CD14-positive monocyte (primary cell): ENCODE measurements around the gene SMNDC1. TPM values are rescaled to one million over a fixed set of nuclear protein-coding genes. Genes with fewer than 3 reads are reported as not detected.

Experiments used
- DNase-seq, 3 donors: peaks; one replicate each; pipeline ENCODE4 v3.0.0-alpha.2; 2011 to 2022
- H2AFZ ChIP-seq: 2 replicates; pipeline ENCODE4 v1.6.0; 2012; ENCODE audit warnings: mild to moderate bottlenecking, low read depth, low read length, inconsistent platforms; ENCODE audit not compliant: insufficient read depth, poor library complexity, severe bottlenecking
- H3K27ac ChIP-seq, 2 donors: 1 replicate in 1 of 2; 2 replicates in 1 of 2; pipeline ENCODE4 v1.5.1; 2012 to 2013; ENCODE audit warnings: low read length in 2 of 2, control low read depth in 1 of 2, inconsistent platforms in 1 of 2, low read depth in 1 of 2, mild to moderate bottlenecking in 1 of 2
- H3K27me3 ChIP-seq, 2 donors: one replicate each; pipeline versions ENCODE4 v1.6.0 to v1.6.1; 2011 to 2013; ENCODE audit warnings: low read length in 2 of 2; ENCODE audit not compliant: control insufficient read depth in 2 of 2, insufficient read depth in 2 of 2
- H3K36me3 ChIP-seq, 2 donors: replicated peaks in 1 of 2; 1 replicate in 1 of 2; 2 replicates in 1 of 2; pipeline versions ENCODE4 v1.5.1 to v1.6.1; 2012 to 2013; ENCODE audit warnings: low read length in 2 of 2, control low read depth in 1 of 2, inconsistent platforms in 1 of 2, mild to moderate bottlenecking in 1 of 2; ENCODE audit not compliant: insufficient read depth in 2 of 2, control insufficient read depth in 1 of 2
- H3K4me1 ChIP-seq, 2 donors: 1 replicate in 1 of 2; 2 replicates in 1 of 2; pipeline versions ENCODE4 v1.5.1 to v1.6.1; 2012 to 2013; ENCODE audit warnings: low read length in 2 of 2, control low read depth in 1 of 2, inconsistent platforms in 1 of 2, mild to moderate bottlenecking in 1 of 2, moderate library complexity in 1 of 2; ENCODE audit not compliant: insufficient read depth in 2 of 2, control insufficient read depth in 1 of 2
- H3K4me2 ChIP-seq: replicated peaks from 2 replicates; pipeline ENCODE3; 2012; ENCODE audit warnings: low read length, moderate library complexity, mild to moderate bottlenecking; ENCODE audit not compliant: poor library complexity, severe bottlenecking; ENCODE audit errors: extremely low read depth
- H3K4me3 ChIP-seq, 3 experiments: fragments of 200-600 bp in 1 of 3; sonication (generic) in 1 of 3; replicated peaks in 1 of 3; 1 replicate in 2 of 3; 2 replicates in 1 of 3; pipeline ENCODE4 v1.5.1; 2011 to 2013; ENCODE audit warnings: low read length in 3 of 3, mild to moderate bottlenecking in 3 of 3, control low read depth in 2 of 3, low read depth in 2 of 3, inconsistent platforms in 1 of 3, moderate library complexity in 1 of 3
- H3K79me2 ChIP-seq: 2 replicates; pipeline ENCODE4 v1.6.0; 2012; ENCODE audit warnings: mild to moderate bottlenecking, control low read depth, inconsistent platforms, low read length, moderate library complexity; ENCODE audit not compliant: insufficient read depth
- H3K9ac ChIP-seq: 2 replicates; pipeline ENCODE4 v1.6.0; 2017; ENCODE audit warnings: low read length, mild to moderate bottlenecking; ENCODE audit not compliant: insufficient read depth, poor library complexity, severe bottlenecking
- H3K9me3 ChIP-seq, 2 donors: replicated peaks in 1 of 2; 1 replicate in 1 of 2; 2 replicates in 1 of 2; pipeline versions ENCODE4 v1.5.1 to v1.6.1; 2012 to 2013; ENCODE audit warnings: low read length in 2 of 2, control low read depth in 1 of 2; ENCODE audit not compliant: control insufficient read depth in 1 of 2, insufficient read depth in 1 of 2
- H4K20me1 ChIP-seq: 2 replicates; pipeline ENCODE4 v1.6.0; 2012; ENCODE audit warnings: mild to moderate bottlenecking, low read length, control low read depth, moderate library complexity; ENCODE audit not compliant: insufficient read depth
- H3K27ac Mint-ChIP-seq, 7 donors: one replicate each; pipeline ENCODE4 v1.8.0; 2020; ENCODE audit warnings: mild to moderate bottlenecking in 7 of 7, mixed read lengths in 7 of 7, moderate library complexity in 6 of 7, inconsistent platforms in 2 of 7
- H3K27me3 Mint-ChIP-seq, 3 donors: one replicate each; pipeline ENCODE4 v1.8.0; 2021 to 2022; ENCODE audit warnings: low read depth in 3 of 3, mild to moderate bottlenecking in 3 of 3, mixed read lengths in 3 of 3, moderate library complexity in 3 of 3, inconsistent platforms in 1 of 3
- H3K36me3 Mint-ChIP-seq, 2 donors: one replicate each; pipeline ENCODE4 v1.8.0; 2020; ENCODE audit warnings: mixed read lengths in 2 of 2, inconsistent platforms in 1 of 2, mild to moderate bottlenecking in 1 of 2
- H3K4me1 Mint-ChIP-seq: one replicate; pipeline ENCODE4 v1.8.0; 2020; ENCODE audit warnings: mild to moderate bottlenecking, mixed read lengths
- H3K4me3 Mint-ChIP-seq, 2 donors: one replicate each; pipeline ENCODE4 v1.8.0; 2020; ENCODE audit warnings: mild to moderate bottlenecking in 2 of 2, mixed read lengths in 2 of 2, moderate library complexity in 1 of 2
- H3K9me3 Mint-ChIP-seq, 7 donors: one replicate each; pipeline ENCODE4 v1.8.0; 2020 to 2022; ENCODE audit warnings: mixed read lengths in 7 of 7, mild to moderate bottlenecking in 6 of 7, moderate library complexity in 6 of 7, inconsistent platforms in 2 of 7
- CTCF ChIP-seq: fragments of 200-600 bp; IDR thresholded peaks from one replicate; pipeline ENCODE4 v1.8.0; 2022; ENCODE audit warnings: antibody characterized with exemption, mild to moderate bottlenecking
- WGBS: methylation state at CpG from one replicate; pipeline ENCODE4 v1.1.5; 2013; ENCODE audit warnings: missing lambda C conversion rate; ENCODE audit not compliant: insufficient coverage; 5-methylcytosine and 5-hydroxymethylcytosine counted together
- intact Hi-C, 2 donors: fragments of 100-400 bp; cut with micrococcal nuclease; formaldehyde crosslinking; loops; one replicate each; pipeline versions ENCODE4 v1.15.0 to v1.15.1; 2023
- polyA plus RNA-seq, 3 donors: library from polyadenylated mRNA; depleted of rRNA in 1 of 3; unstranded in 2 of 3; stranded (reverse) in 1 of 3; fragments of 300-500 nt in 2 of 3; fragments of >200 nt in 1 of 3; fragmentation: Illumina TruSeq in 2 of 3; gene quantifications; 1 replicate in 2 of 3; 2 replicates in 1 of 3; pipeline ENCODE4 v1.2.3, GENCODE V29; 2012 to 2021

The SMNDC1 gene
- polyA plus RNA-seq, 3 donors = 15.6 to 18.2 (median 16.4) TPM

GRCh38 chr10:110277591-110277990 is 27.1 kb downstream of the SMNDC1 start:
- no peaks in the 10 kb centered on the region for H4K20me1 ChIP-seq
- H3K27me3 ChIP-seq = no peaks in the 10 kb centered on the region
- H3K4me3 Mint-ChIP-seq = no peak overlapping the region
- no CpG with 5 or more reads among the region's 2 CpGs for WGBS
- no peak overlapping the region for H3K27ac ChIP-seq
- H3K27me3 Mint-ChIP-seq = no peaks in the 10 kb centered on the region
- no peak overlapping the region for H3K9ac ChIP-seq
- intact Hi-C loops = no loop called here
- peaks cover 7 to 25% of the 10 kb centered on the region in 2 donors for H3K36me3 ChIP-seq
- H3K9me3 Mint-ChIP-seq = no peaks in the 10 kb centered on the region
- H3K4me1 Mint-ChIP-seq = peaks cover 26% of the 10 kb centered on the region
- H3K36me3 Mint-ChIP-seq = peaks cover 13 to 24% of the 10 kb centered on the region in 2 donors
- peaks cover 21 to 23% of the 10 kb centered on the region in 2 donors for H3K4me1 ChIP-seq
- H3K9me3 ChIP-seq = no peaks in the 10 kb centered on the region
- H2AFZ ChIP-seq = no peak overlapping the region
- peaks cover 26% of the 10 kb centered on the region for H3K79me2 ChIP-seq
- no peak for TF ChIP-seq CTCF
- no peak for DNase-seq
- no peak overlapping the region for H3K27ac Mint-ChIP-seq
- no peak overlapping the region for H3K4me3 ChIP-seq
- H3K4me2 ChIP-seq = no peak overlapping the region

GRCh38 chr10:110276603-110277002 is 28.1 kb downstream of the SMNDC1 start:
- Histone ChIP-seq H3K4me3 (no peak overlapping the region), H4K20me1 (no peaks in the 10 kb centered on the region), H3K27ac (no peak overlapping the region), H3K9me3 (no peaks in the 10 kb centered on the region), H2AFZ (no peak overlapping the region), H3K4me1 (peaks cover 21 to 23% of the 10 kb centered on the region in 2 donors), H3K79me2 (peaks cover 32% of the 10 kb centered on the region), H3K4me2 (no peak overlapping the region), H3K36me3 (peaks cover 7 to 15% of the 10 kb centered on the region in 2 donors), H3K9ac (no peak overlapping the region), H3K27me3 (no peaks in the 10 kb centered on the region)
- Mint-ChIP-seq H3K9me3 (no peaks in the 10 kb centered on the region), H3K4me1 (peaks cover 26% of the 10 kb centered on the region), H3K36me3 (peaks cover 13 to 21% of the 10 kb centered on the region in 2 donors), H3K27ac (no peak overlapping the region), H3K4me3 (no peak overlapping the region), H3K27me3 (no peaks in the 10 kb centered on the region)
- no peak for TF ChIP-seq CTCF
- 100% methylated on average over 4 of the region's 5 CpGs for WGBS
- intact Hi-C loops = no loop called here
- no peak for DNase-seq
